Esophagus muscularis mucosa (tissue), 4 donors: Measurements from ENCODE around the gene GPSM1.

Experiments
- CTCF ChIP-seq, 3 experiments: fragments of 200-600 bp in 2 of 3; fragments of 450-650 bp in 1 of 3; sonication (generic) in 2 of 3; IDR thresholded peaks; one replicate each; pipeline ENCODE4 v1.5.1; 2017 to 2019; ENCODE audit warnings: antibody characterized with exemption in 3 of 3, mild to moderate bottlenecking in 2 of 3, moderate library complexity in 1 of 3
- EP300 ChIP-seq: sonication (generic); formaldehyde crosslinking; IDR thresholded peaks from one replicate; pipeline ENCODE4 v1.6.1; 2017; ENCODE audit warnings: antibody characterized with exemption
- POLR2A ChIP-seq: fragments of 450-650 bp; IDR thresholded peaks from one replicate; pipeline ENCODE4 v1.6.1; 2017; ENCODE audit warnings: antibody characterized with exemption, moderate library complexity, mild to moderate bottlenecking, low read depth
- POLR2AphosphoS5 ChIP-seq, 2 donors: sonication (generic); formaldehyde crosslinking; IDR thresholded peaks; one replicate each; pipeline ENCODE4 v1.6.1; 2017; ENCODE audit warnings: antibody characterized with exemption in 2 of 2

- TF ChIP-seq CTCF (IDR thresholded peaks at IDR 0.05) (no peak), POLR2A (no peak), EP300 (no peak), POLR2AphosphoS5 (IDR thresholded peaks at IDR 0.05) (no peak)
Observed at GRCh38 chr9:136379401-136379800, 52.1 kb downstream of the GPSM1 start.
